ENCODE results near the gene EZH1. TPM values are rescaled to one million over a fixed set of nuclear protein-coding genes. Genes with fewer than 3 reads are reported as not detected.

EZH1 gene
- total and polyA plus RNA-seq, 4 donors: 28.7 to 53.5 (median 42.8) TPM

- Histone ChIP-seq H3K4me3 (ENCODE audit: low read depth, low read length) (peak overlapping the region; percentile 48), H3K27ac (ENCODE audit: low read depth, low read length) (no peak overlapping the region), H3K4me1 (ENCODE audit: control insufficient read depth, insufficient read depth, low read length) (peaks cover 48% of the 10 kb centered on the region), H3K9me3 (ENCODE audit: control insufficient read depth, insufficient read depth, low read length) (no peaks in the 10 kb centered on the region), H3K27me3 (ENCODE audit: control insufficient read depth, insufficient read depth, low read length) (peaks cover 76% of the 10 kb centered on the region), H3K36me3 (ENCODE audit: control insufficient read depth, insufficient read depth, low read length) (peaks cover 16% of the 10 kb centered on the region)
- DNase-seq (ENCODE audit: low read depth in 4 of 6, low spot score in 6 of 6): no peak
- WGBS (ENCODE audit: insufficient coverage): 30% methylated on average over 22 of the region's 29 CpGs
These were observed 37.6 kb upstream of the EZH1 start for GRCh38 chr17:42782166-42783061.

DNA sequence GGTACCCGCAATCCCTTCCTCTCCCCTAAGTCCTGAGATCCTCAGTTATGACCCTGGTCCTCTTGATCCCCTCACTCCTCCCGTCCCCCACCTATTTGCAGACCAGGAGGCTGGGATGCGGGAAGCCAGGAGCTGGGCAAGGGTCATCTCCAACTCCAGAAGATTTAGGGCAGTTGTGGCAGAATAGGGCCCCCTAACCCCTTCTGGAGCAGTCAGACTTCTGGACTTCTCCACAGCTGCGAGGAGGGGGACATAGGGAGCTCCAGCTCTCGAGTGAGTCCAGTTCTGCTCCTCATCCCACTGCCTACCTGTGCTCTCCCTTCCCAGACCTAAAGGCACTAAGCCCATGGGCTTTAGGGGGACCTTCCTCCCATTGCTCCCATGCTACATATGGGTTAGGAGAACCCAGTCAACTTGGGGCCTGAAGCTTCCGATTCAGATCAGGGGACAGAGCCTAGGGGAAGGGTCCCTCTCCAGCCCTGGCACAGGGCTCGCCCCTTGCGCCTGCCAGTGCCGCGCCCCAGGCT lies 36.9 kb upstream of the EZH1 start:
- Histone ChIP-seq H3K27ac (ENCODE audit: low read depth, low read length) (no peak overlapping the region), H3K4me3 (ENCODE audit: low read depth, low read length) (peak overlapping the region; percentile 48), H3K36me3 (ENCODE audit: control insufficient read depth, insufficient read depth, low read length) (peaks cover 22% of the 10 kb centered on the region), H3K27me3 (ENCODE audit: control insufficient read depth, insufficient read depth, low read length) (peaks cover 69% of the 10 kb centered on the region), H3K9me3 (ENCODE audit: control insufficient read depth, insufficient read depth, low read length) (no peaks in the 10 kb centered on the region), H3K4me1 (ENCODE audit: control insufficient read depth, insufficient read depth, low read length) (peaks cover 48% of the 10 kb centered on the region)
- no peak for DNase-seq (ENCODE audit: low read depth in 4 of 6, low spot score in 6 of 6)
- 36% methylated on average over 5 of the region's 10 CpGs for WGBS (ENCODE audit: insufficient coverage)

- Histone ChIP-seq H3K27me3 (ENCODE audit: control insufficient read depth, insufficient read depth, low read length) (peaks cover 63% of the 10 kb centered on the region), H3K4me1 (ENCODE audit: control insufficient read depth, insufficient read depth, low read length) (peaks cover 48% of the 10 kb centered on the region), H3K9me3 (ENCODE audit: control insufficient read depth, insufficient read depth, low read length) (no peaks in the 10 kb centered on the region), H3K36me3 (ENCODE audit: control insufficient read depth, insufficient read depth, low read length) (peaks cover 27% of the 10 kb centered on the region), H3K4me3 (ENCODE audit: low read depth, low read length) (peak overlapping the region; percentile 48), H3K27ac (ENCODE audit: low read depth, low read length) (no peak overlapping the region)
- DNase-seq (ENCODE audit: low read depth in 4 of 6, low spot score in 6 of 6): no peak
- 4% methylated on average over 39 of the region's 39 CpGs for WGBS (ENCODE audit: insufficient coverage)
These were observed 36.2 kb upstream of the EZH1 start for GRCh38 chr17:42780851-42781638.

GRCh38 chr17:42779936-42780850 lies 35.4 kb upstream of the EZH1 start, which contains the start of gene WNK4:
WNK4 (plus strand) TSS chr17:42780610; CDS start chr17:42780699, 89 bp downstream.
- Histone ChIP-seq H3K27me3 (ENCODE audit: control insufficient read depth, insufficient read depth, low read length) (peaks cover 54% of the 10 kb centered on the region), H3K27ac (ENCODE audit: low read depth, low read length) (no peak within 1 kb of the TSS)
- WGBS (ENCODE audit: insufficient coverage): 2% methylated on average over 57 of the region's 65 CpGs

GRCh38 chr17:42779304-42779935 lies 34.6 kb upstream of the EZH1 start:
- no peak overlapping the region for H3K27ac ChIP-seq (ENCODE audit: low read depth, low read length)
- H3K4me1 ChIP-seq (ENCODE audit: control insufficient read depth, insufficient read depth, low read length): peaks cover 37% of the 10 kb centered on the region
- H3K4me3 ChIP-seq (ENCODE audit: low read depth, low read length): no peak overlapping the region
- no peaks in the 10 kb centered on the region for H3K9me3 ChIP-seq (ENCODE audit: control insufficient read depth, insufficient read depth, low read length)
- peaks cover 46% of the 10 kb centered on the region for H3K27me3 ChIP-seq (ENCODE audit: control insufficient read depth, insufficient read depth, low read length)
- 100% methylated on average over 1 of the region's 3 CpGs for WGBS (ENCODE audit: insufficient coverage)
- peaks cover 38% of the 10 kb centered on the region for H3K36me3 ChIP-seq (ENCODE audit: control insufficient read depth, insufficient read depth, low read length)
- no peak for DNase-seq (ENCODE audit: low read depth in 4 of 6, low spot score in 6 of 6)

More at GRCh38 chr17:42779936-42780850, 35.4 kb upstream of the EZH1 start, which contains the start of gene WNK4:
- Histone ChIP-seq H3K9me3 (ENCODE audit: control insufficient read depth, insufficient read depth, low read length) (no peaks in the 10 kb centered on the region), H3K36me3 (ENCODE audit: control insufficient read depth, insufficient read depth, low read length) (peaks cover 35% of the 10 kb centered on the region), H3K4me3 (ENCODE audit: low read depth, low read length) (peak within 1 kb of the TSS; percentile 48), H3K4me1 (ENCODE audit: control insufficient read depth, insufficient read depth, low read length) (peaks cover 44% of the 10 kb centered on the region)
- DNase-seq (ENCODE audit: low read depth in 4 of 6, low spot score in 6 of 6): peak in 1 of 6 donors; percentile 35

- Histone ChIP-seq H3K27me3 (ENCODE audit: control insufficient read depth, insufficient read depth, low read length) (peaks cover 38% of the 10 kb centered on the region), H3K27ac (ENCODE audit: low read depth, low read length) (no peak overlapping the region), H3K9me3 (ENCODE audit: control insufficient read depth, insufficient read depth, low read length) (no peaks in the 10 kb centered on the region), H3K4me3 (ENCODE audit: low read depth, low read length) (no peak overlapping the region), H3K4me1 (ENCODE audit: control insufficient read depth, insufficient read depth, low read length) (peaks cover 32% of the 10 kb centered on the region), H3K36me3 (ENCODE audit: control insufficient read depth, insufficient read depth, low read length) (peaks cover 38% of the 10 kb centered on the region)
- 75% methylated on average over 4 of the region's 5 CpGs for WGBS (ENCODE audit: insufficient coverage)
- DNase-seq (ENCODE audit: low read depth in 4 of 6, low spot score in 6 of 6): no peak
These were observed 33.7 kb upstream of the EZH1 start for GRCh38 chr17:42778570-42778969.

GRCh38 chr17:42775534-42776098 lies 30.8 kb upstream of the EZH1 start:
- DNase-seq (ENCODE audit: low read depth in 4 of 6, low spot score in 6 of 6): no peak
- WGBS (ENCODE audit: insufficient coverage): 85% methylated on average over 2 of the region's 3 CpGs
- Histone ChIP-seq H3K4me3 (ENCODE audit: low read depth, low read length) (no peak overlapping the region), H3K36me3 (ENCODE audit: control insufficient read depth, insufficient read depth, low read length) (peaks cover 38% of the 10 kb centered on the region), H3K27ac (ENCODE audit: low read depth, low read length) (no peak overlapping the region), H3K27me3 (ENCODE audit: control insufficient read depth, insufficient read depth, low read length) (peaks cover 8% of the 10 kb centered on the region), H3K9me3 (ENCODE audit: control insufficient read depth, insufficient read depth, low read length) (no peaks in the 10 kb centered on the region), H3K4me1 (ENCODE audit: control insufficient read depth, insufficient read depth, low read length) (peaks cover 16% of the 10 kb centered on the region)

DNA sequence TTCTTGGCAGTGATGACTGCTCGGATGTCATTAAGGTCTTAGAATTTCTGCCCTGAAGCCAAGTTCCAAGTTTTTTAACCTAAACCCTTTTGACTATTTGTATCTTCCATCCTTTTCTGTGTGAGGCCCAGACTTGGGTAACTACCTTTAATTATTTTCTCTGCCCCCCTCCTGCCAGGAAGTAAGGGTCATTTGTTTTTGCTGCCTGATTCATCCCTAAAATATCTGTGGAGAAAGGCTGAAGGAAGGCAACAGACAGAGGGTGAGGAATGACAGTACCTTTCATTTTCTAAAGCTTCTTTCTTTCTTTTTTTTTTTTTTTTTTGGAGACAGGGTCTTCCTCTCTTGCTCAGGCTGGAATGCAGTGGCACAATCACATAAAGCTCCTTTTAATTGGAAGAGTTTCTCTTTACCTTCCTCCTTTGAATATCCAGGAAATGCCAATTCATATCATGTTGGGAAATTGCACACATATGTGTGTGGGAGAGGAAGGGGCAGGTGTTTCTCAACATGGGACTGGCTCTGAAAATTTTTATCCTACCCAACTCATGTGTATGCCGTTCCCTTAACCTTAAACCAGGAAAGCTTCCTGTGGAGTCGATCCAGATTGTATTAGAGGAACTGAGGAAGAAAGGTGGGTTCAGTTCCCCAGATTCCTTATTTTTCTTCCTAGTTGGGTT lies 29.4 kb upstream of the EZH1 start:
- Histone ChIP-seq H3K9me3 (ENCODE audit: control insufficient read depth, insufficient read depth, low read length) (no peaks in the 10 kb centered on the region), H3K27ac (ENCODE audit: low read depth, low read length) (no peak overlapping the region), H3K36me3 (ENCODE audit: control insufficient read depth, insufficient read depth, low read length) (peaks cover 38% of the 10 kb centered on the region), H3K27me3 (ENCODE audit: control insufficient read depth, insufficient read depth, low read length) (no peaks in the 10 kb centered on the region), H3K4me1 (ENCODE audit: control insufficient read depth, insufficient read depth, low read length) (peaks cover 9% of the 10 kb centered on the region), H3K4me3 (ENCODE audit: low read depth, low read length) (peak overlapping the region; percentile 70)
- no peak for DNase-seq (ENCODE audit: low read depth in 4 of 6, low spot score in 6 of 6)
- no CpG with 5 or more reads among the region's 3 CpGs for WGBS (ENCODE audit: insufficient coverage)

Measured in spinal cord (tissue), 10 donors.